GM23338 (cell line): Measurements from ENCODE around the gene MTHFD1. TPM values are rescaled to one million over a fixed set of nuclear protein-coding genes. Genes with fewer than 3 reads are reported as not detected.

ENCODE experiments used
- ATAC-seq: fragments of 200-7000 bp; cut with Tn5 transposase; 3 replicates; pipeline ENCODE4 v1.9.1; 2020
- DNase-seq: peaks from one replicate; pipeline ENCODE4 v3.0.0-alpha.2; 2015; ENCODE audit warnings: low spot score
- H2AFZ ChIP-seq: fragments of 200-600 bp; sonication (generic); 2 replicates; pipeline ENCODE4 v1.8.0; 2016; ENCODE audit warnings: antibody characterized with exemption, mild to moderate bottlenecking, moderate library complexity
- H3F3A ChIP-seq: fragments of 200-600 bp; sonication (generic); replicated peaks from 2 replicates; pipeline ENCODE4 v1.8.0; 2017; ENCODE audit warnings: antibody characterized with exemption, mixed run types, low read depth
- H3K27ac ChIP-seq: fragments of 200-600 bp; sonication (generic); 2 replicates; pipeline ENCODE4 v1.6.1; 2016; ENCODE audit warnings: low read depth
- H3K27me3 ChIP-seq: fragments of 200-600 bp; sonication (generic); 2 replicates; pipeline ENCODE4 v1.8.0; 2016; ENCODE audit warnings: mild to moderate bottlenecking, mixed run types, moderate library complexity; ENCODE audit not compliant: insufficient read depth
- H3K36me3 ChIP-seq: fragments of 200-600 bp; sonication (generic); 2 replicates; pipeline ENCODE4 v1.8.0; 2016; ENCODE audit warnings: mild to moderate bottlenecking; ENCODE audit not compliant: insufficient read depth
- H3K4me1 ChIP-seq: fragments of 200-600 bp; sonication (generic); 2 replicates; pipeline ENCODE4 v1.8.0; 2016; ENCODE audit warnings: mild to moderate bottlenecking, moderate library complexity; ENCODE audit not compliant: insufficient read depth
- H3K4me2 ChIP-seq: fragments of 200-600 bp; sonication (generic); 2 replicates; pipeline ENCODE4 v1.7.1; 2017; ENCODE audit warnings: mixed run types
- H3K4me3 ChIP-seq: fragments of 200-600 bp; sonication (generic); 2 replicates; pipeline ENCODE4 v1.6.1; 2016; ENCODE audit warnings: mixed run types
- H3K79me2 ChIP-seq: fragments of 200-600 bp; sonication (generic); replicated peaks from 2 replicates; pipeline ENCODE4 v1.8.0; 2017; ENCODE audit warnings: mild to moderate bottlenecking; ENCODE audit not compliant: insufficient read depth
- H3K9me2 ChIP-seq: fragments of 200-600 bp; sonication (generic); 2 replicates; pipeline ENCODE4 v1.8.0; 2017; ENCODE audit not compliant: insufficient read depth
- H4K20me1 ChIP-seq: fragments of 200-600 bp; sonication (generic); replicated peaks from 2 replicates; pipeline ENCODE4 v1.8.0; 2017; ENCODE audit warnings: mild to moderate bottlenecking; ENCODE audit not compliant: insufficient read depth
- H3K27ac Mint-ChIP-seq: 2 replicates; pipeline ENCODE4 v1.8.0; 2020; ENCODE audit warnings: inconsistent platforms, mild to moderate bottlenecking, moderate library complexity, mixed read lengths
- H3K27me3 Mint-ChIP-seq: 3 replicates; pipeline ENCODE4 v1.8.0; 2022; ENCODE audit warnings: low read depth, mild to moderate bottlenecking, moderate library complexity, mixed read lengths, inconsistent platforms; ENCODE audit not compliant: insufficient read depth, poor library complexity
- H3K36me3 Mint-ChIP-seq: 3 replicates; pipeline ENCODE4 v1.8.0; 2021; ENCODE audit warnings: low read depth, mild to moderate bottlenecking, inconsistent platforms, moderate library complexity, mixed read lengths
- H3K4me1 Mint-ChIP-seq: 3 replicates; pipeline ENCODE4 v1.8.0; 2020; ENCODE audit warnings: mild to moderate bottlenecking, inconsistent platforms, mixed read lengths
- H3K4me3 Mint-ChIP-seq: 3 replicates; pipeline ENCODE4 v1.8.0; 2021; ENCODE audit warnings: moderate library complexity, mild to moderate bottlenecking, inconsistent platforms, mixed read lengths
- H3K9me3 Mint-ChIP-seq: 3 replicates; pipeline ENCODE4 v1.8.0; 2020; ENCODE audit warnings: moderate library complexity, mild to moderate bottlenecking, inconsistent platforms, mixed read lengths
- CREB1 ChIP-seq: fragments of 250-450 bp; sonication (Bioruptor Pico); IDR thresholded peaks from 2 replicates; pipeline ENCODE4 v1.5.0; 2020; ENCODE audit warnings: low read depth, mild to moderate bottlenecking, moderate library complexity
- CTCF ChIP-seq, 2 experiments: fragments of 200-600 bp in 1 of 2; sonication (generic) in 1 of 2; conservative IDR thresholded peaks; 2 replicates each; pipeline versions ENCODE4 v1.5.1 to v1.6.1; 2016 to 2017; ENCODE audit warnings: antibody characterized with exemption in 2 of 2, low read depth in 2 of 2, mild to moderate bottlenecking in 2 of 2, moderate library complexity in 1 of 2
- ETS1 ChIP-seq: IDR thresholded peaks from 2 replicates; pipeline ENCODE4 v1.6.1; 2016; ENCODE audit warnings: antibody characterized with exemption
- EZH2 ChIP-seq: fragments of 200-600 bp; sonication (generic); IDR thresholded peaks from one replicate; pipeline ENCODE4 v1.8.0; 2017; ENCODE audit warnings: antibody characterized with exemption, mild to moderate bottlenecking, low read depth; ENCODE audit not compliant: unreplicated experiment
- EZH2phosphoT487 ChIP-seq: fragments of 200-600 bp; sonication (generic); IDR thresholded peaks from one replicate; pipeline ENCODE4 v1.8.1; 2018; ENCODE audit warnings: antibody characterized with exemption; ENCODE audit not compliant: unreplicated experiment
- JUNB ChIP-seq: IDR thresholded peaks from one replicate; pipeline ENCODE4 v1.6.1; 2016; ENCODE audit warnings: antibody characterized with exemption; ENCODE audit not compliant: unreplicated experiment
- NANOG ChIP-seq: IDR thresholded peaks from 2 replicates; pipeline ENCODE4 v1.6.1; 2016; ENCODE audit warnings: antibody characterized with exemption, borderline replicate concordance
- POLR2AphosphoS5 ChIP-seq: IDR thresholded peaks from 2 replicates; pipeline ENCODE4 v1.6.1; 2016; ENCODE audit warnings: antibody characterized with exemption, low read depth
- STAT1 ChIP-seq: IDR thresholded peaks from one replicate; pipeline ENCODE4 v1.6.1; 2016; ENCODE audit warnings: antibody characterized with exemption; ENCODE audit not compliant: unreplicated experiment
- ZNF114 ChIP-seq: fragments of 250-450 bp; sonication (Bioruptor Pico); IDR thresholded peaks from 2 replicates; pipeline ENCODE4 v1.5.0; 2020; ENCODE audit warnings: mild to moderate bottlenecking, moderate library complexity
- ZNF331 ChIP-seq: fragments of 250-450 bp; sonication (Bioruptor Pico); IDR thresholded peaks from 2 replicates; pipeline ENCODE4 v1.5.0; 2020; ENCODE audit warnings: low read depth, mild to moderate bottlenecking, moderate library complexity
- polyA plus RNA-seq: library from polyadenylated mRNA; unstranded; fragments of >200 nt; fragmentation: Nextera tagmentation; extraction: Ambion mirVana; gene quantifications from 2 replicates; pipeline ENCODE4 v1.2.1, GENCODE V29; 2016
- total RNA-seq: library from RNA; depleted of rRNA; stranded (reverse); fragments of >200 nt; shearing (Covaris generic); gene quantifications from 2 replicates; pipeline ENCODE4 v1.2.3, GENCODE V29; 2014
- TF ChIP-seq, protein P1 (sequence below): fragments of 250-450 bp; sonication (Bioruptor Pico); IDR thresholded peaks from 2 replicates; pipeline ENCODE4 v1.5.0; 2020; ENCODE audit warnings: mild to moderate bottlenecking, moderate library complexity
- TF ChIP-seq, protein P2 (sequence below): IDR thresholded peaks from one replicate; pipeline ENCODE4 v1.6.1; 2018; ENCODE audit warnings: antibody characterized with exemption; ENCODE audit not compliant: unreplicated experiment

MTHFD1 gene
- total and polyA plus RNA-seq, 2 experiments from 2014 or later: 219 to 237 TPM

GRCh38 chr14:64496764-64497163, 108.6 kb downstream of the MTHFD1 start:
- no peak overlapping the region for H3K4me3 ChIP-seq
- H3K27me3 ChIP-seq: no peaks in the 10 kb centered on the region
- peaks cover 52% of the 10 kb centered on the region for H3K79me2 ChIP-seq
- ATAC-seq (no peak), DNase-seq (no peak)
- H3K4me3 Mint-ChIP-seq: no peak overlapping the region
- H3K9me3 Mint-ChIP-seq: no peaks in the 10 kb centered on the region
- H3K4me2 ChIP-seq: no peak overlapping the region
- peaks cover 19% of the 10 kb centered on the region for H3K36me3 Mint-ChIP-seq
- H3K27me3 Mint-ChIP-seq: peaks cover 2% of the 10 kb centered on the region
- H3K27ac Mint-ChIP-seq: no peak overlapping the region
- H4K20me1 ChIP-seq: peaks cover 4% of the 10 kb centered on the region; the same call in 1 of the 2 replicates
- H3K27ac ChIP-seq: no peak overlapping the region
- no peaks in the 10 kb centered on the region for H3K36me3 ChIP-seq
- peaks cover 3% of the 10 kb centered on the region; the same call in 2 of the 3 replicates for H3K4me1 Mint-ChIP-seq
- H2AFZ ChIP-seq: no peak overlapping the region
- H3K9me2 ChIP-seq: no peaks in the 10 kb centered on the region
- no peaks in the 10 kb centered on the region for H3F3A ChIP-seq
- TF ChIP-seq JUNB (no peak), CTCF (conservative IDR thresholded peaks at IDR 0.05; ENCODE audit: low read depth in 2 of 2) (no peak), ZNF114 (CRISPR knock-in tag) (no peak), POLR2AphosphoS5 (no peak), NANOG (no peak), STAT1 (no peak), EZH2 (no peak), ETS1 (no peak), ZNF331 (no peak), EZH2phosphoT487 (no peak), CREB1 (CRISPR knock-in tag) (no peak)
- TF ChIP-seq, protein P1, sequence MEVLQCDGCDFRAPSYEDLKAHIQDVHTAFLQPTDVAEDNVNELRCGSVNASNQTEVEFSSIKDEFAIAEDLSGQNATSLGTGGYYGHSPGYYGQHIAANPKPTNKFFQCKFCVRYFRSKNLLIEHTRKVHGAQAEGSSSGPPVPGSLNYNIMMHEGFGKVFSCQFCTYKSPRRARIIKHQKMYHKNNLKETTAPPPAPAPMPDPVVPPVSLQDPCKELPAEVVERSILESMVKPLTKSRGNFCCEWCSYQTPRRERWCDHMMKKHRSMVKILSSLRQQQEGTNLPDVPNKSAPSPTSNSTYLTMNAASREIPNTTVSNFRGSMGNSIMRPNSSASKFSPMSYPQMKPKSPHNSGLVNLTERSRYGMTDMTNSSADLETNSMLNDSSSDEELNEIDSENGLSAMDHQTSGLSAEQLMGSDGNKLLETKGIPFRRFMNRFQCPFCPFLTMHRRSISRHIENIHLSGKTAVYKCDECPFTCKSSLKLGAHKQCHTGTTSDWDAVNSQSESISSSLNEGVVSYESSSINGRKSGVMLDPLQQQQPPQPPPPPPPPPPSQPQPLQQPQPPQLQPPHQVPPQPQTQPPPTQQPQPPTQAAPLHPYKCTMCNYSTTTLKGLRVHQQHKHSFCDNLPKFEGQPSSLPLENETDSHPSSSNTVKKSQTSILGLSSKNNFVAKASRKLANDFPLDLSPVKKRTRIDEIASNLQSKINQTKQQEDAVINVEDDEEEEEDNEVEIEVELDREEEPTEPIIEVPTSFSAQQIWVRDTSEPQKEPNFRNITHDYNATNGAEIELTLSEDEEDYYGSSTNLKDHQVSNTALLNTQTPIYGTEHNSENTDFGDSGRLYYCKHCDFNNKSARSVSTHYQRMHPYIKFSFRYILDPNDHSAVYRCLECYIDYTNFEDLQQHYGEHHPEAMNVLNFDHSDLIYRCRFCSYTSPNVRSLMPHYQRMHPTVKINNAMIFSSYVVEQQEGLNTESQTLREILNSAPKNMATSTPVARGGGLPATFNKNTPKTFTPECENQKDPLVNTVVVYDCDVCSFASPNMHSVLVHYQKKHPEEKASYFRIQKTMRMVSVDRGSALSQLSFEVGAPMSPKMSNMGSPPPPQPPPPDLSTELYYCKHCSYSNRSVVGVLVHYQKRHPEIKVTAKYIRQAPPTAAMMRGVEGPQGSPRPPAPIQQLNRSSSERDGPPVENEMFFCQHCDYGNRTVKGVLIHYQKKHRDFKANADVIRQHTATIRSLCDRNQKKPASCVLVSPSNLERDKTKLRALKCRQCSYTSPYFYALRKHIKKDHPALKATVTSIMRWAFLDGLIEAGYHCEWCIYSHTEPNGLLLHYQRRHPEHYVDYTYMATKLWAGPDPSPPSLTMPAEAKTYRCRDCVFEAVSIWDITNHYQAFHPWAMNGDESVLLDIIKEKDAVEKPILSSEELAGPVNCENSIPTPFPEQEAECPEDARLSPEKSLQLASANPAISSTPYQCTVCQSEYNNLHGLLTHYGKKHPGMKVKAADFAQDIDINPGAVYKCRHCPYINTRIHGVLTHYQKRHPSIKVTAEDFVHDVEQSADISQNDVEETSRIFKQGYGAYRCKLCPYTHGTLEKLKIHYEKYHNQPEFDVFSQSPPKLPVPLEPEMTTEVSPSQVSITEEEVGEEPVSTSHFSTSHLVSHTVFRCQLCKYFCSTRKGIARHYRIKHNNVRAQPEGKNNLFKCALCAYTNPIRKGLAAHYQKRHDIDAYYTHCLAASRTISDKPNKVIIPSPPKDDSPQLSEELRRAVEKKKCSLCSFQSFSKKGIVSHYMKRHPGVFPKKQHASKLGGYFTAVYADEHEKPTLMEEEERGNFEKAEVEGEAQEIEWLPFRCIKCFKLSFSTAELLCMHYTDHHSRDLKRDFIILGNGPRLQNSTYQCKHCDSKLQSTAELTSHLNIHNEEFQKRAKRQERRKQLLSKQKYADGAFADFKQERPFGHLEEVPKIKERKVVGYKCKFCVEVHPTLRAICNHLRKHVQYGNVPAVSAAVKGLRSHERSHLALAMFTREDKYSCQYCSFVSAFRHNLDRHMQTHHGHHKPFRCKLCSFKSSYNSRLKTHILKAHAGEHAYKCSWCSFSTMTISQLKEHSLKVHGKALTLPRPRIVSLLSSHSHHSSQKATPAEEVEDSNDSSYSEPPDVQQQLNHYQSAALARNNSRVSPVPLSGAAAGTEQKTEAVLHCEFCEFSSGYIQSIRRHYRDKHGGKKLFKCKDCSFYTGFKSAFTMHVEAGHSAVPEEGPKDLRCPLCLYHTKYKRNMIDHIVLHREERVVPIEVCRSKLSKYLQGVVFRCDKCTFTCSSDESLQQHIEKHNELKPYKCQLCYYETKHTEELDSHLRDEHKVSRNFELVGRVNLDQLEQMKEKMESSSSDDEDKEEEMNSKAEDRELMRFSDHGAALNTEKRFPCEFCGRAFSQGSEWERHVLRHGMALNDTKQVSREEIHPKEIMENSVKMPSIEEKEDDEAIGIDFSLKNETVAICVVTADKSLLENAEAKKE (CRISPR knock-in tag): no peak
- TF ChIP-seq, protein P2, sequence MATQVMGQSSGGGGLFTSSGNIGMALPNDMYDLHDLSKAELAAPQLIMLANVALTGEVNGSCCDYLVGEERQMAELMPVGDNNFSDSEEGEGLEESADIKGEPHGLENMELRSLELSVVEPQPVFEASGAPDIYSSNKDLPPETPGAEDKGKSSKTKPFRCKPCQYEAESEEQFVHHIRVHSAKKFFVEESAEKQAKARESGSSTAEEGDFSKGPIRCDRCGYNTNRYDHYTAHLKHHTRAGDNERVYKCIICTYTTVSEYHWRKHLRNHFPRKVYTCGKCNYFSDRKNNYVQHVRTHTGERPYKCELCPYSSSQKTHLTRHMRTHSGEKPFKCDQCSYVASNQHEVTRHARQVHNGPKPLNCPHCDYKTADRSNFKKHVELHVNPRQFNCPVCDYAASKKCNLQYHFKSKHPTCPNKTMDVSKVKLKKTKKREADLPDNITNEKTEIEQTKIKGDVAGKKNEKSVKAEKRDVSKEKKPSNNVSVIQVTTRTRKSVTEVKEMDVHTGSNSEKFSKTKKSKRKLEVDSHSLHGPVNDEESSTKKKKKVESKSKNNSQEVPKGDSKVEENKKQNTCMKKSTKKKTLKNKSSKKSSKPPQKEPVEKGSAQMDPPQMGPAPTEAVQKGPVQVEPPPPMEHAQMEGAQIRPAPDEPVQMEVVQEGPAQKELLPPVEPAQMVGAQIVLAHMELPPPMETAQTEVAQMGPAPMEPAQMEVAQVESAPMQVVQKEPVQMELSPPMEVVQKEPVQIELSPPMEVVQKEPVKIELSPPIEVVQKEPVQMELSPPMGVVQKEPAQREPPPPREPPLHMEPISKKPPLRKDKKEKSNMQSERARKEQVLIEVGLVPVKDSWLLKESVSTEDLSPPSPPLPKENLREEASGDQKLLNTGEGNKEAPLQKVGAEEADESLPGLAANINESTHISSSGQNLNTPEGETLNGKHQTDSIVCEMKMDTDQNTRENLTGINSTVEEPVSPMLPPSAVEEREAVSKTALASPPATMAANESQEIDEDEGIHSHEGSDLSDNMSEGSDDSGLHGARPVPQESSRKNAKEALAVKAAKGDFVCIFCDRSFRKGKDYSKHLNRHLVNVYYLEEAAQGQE: no peak
- peaks cover 1% of the 10 kb centered on the region; the same call in 1 of the 2 replicates for H3K4me1 ChIP-seq
